RWPE1 (cell line): ENCODE measurements around the gene PARVA.

ENCODE experiments used
- CTCF ChIA-PET: fragments of 350-600 bp; sonication (Branson Sonifier 250); formaldehyde crosslinking; extraction: SDS; loops from one replicate; lab custom pipeline; 2021; lab: Yijun Ruan, JAX
- POLR2A ChIA-PET: fragments of 400-600 bp; formaldehyde crosslinking; extraction: SDS; loops from one replicate; lab custom pipeline; 2020; ENCODE audit warnings: antibody characterized with exemption; ENCODE audit not compliant: low non-redundant PET; lab: Yijun Ruan, JAX
- DNase-seq: peaks from one replicate; pipeline ENCODE4 v3.0.0; 2012; ENCODE audit warnings: low spot score
- H3K27ac ChIP-seq: fragments of 450-650 bp; 2 replicates; pipeline ENCODE4 v1.5.1; 2017
- TF ChIP-seq, protein P1 (sequence below): fragments of 450-650 bp; conservative IDR thresholded peaks from 2 replicates; pipeline ENCODE4 v1.5.1; 2017; ENCODE audit warnings: low read depth, mild to moderate bottlenecking

PARVA gene

DNA sequence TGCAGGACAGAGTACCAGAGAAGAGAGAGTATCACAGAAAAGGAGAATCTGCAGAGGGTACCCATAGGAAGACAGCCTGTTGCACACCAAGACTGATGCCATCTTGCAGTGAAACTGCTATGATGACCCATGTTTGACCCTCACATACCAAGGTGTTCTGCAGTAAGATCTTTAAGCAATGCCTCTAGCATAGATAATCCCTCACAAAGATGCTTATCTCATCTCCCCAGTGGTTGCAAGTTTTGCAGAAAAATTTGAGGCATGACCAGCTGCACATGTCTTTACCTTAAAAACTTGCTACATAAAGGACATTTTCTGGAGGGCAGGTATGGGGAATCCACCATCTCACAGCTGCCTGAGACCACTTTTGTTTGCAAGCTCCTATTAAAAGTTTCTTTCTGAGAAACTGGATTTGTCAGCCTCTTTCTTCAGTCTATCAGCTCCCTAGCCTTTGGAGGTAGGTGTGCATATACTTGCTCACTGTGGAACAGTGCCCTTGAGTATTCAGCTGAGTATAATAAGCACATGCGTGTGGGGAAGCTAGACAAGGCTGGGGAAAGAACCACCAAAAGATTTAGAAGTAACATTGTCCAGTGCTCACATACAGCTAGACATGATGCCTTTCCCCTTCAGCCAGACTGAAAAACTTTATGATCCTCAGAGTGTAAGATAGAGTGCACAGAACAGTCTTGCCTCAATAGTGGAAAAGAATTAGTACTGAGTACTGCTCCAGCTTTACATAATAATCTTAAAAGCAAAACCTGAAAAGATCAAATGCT is 196.5 kb downstream of the PARVA start:
- H3K27ac ChIP-seq: no peak overlapping the region
- no peak for DNase-seq
- ChIA-PET POLR2A (no interaction called here), CTCF (interaction anchor here (0.7 to 1.2 kb wide), 2 partner anchors 17 to 25 kb away, joined by 3 to 5 read pairs; no protein-coding TSS in a partner anchor)
- TF ChIP-seq, protein P1, sequence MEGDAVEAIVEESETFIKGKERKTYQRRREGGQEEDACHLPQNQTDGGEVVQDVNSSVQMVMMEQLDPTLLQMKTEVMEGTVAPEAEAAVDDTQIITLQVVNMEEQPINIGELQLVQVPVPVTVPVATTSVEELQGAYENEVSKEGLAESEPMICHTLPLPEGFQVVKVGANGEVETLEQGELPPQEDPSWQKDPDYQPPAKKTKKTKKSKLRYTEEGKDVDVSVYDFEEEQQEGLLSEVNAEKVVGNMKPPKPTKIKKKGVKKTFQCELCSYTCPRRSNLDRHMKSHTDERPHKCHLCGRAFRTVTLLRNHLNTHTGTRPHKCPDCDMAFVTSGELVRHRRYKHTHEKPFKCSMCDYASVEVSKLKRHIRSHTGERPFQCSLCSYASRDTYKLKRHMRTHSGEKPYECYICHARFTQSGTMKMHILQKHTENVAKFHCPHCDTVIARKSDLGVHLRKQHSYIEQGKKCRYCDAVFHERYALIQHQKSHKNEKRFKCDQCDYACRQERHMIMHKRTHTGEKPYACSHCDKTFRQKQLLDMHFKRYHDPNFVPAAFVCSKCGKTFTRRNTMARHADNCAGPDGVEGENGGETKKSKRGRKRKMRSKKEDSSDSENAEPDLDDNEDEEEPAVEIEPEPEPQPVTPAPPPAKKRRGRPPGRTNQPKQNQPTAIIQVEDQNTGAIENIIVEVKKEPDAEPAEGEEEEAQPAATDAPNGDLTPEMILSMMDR: no peak

DNA sequence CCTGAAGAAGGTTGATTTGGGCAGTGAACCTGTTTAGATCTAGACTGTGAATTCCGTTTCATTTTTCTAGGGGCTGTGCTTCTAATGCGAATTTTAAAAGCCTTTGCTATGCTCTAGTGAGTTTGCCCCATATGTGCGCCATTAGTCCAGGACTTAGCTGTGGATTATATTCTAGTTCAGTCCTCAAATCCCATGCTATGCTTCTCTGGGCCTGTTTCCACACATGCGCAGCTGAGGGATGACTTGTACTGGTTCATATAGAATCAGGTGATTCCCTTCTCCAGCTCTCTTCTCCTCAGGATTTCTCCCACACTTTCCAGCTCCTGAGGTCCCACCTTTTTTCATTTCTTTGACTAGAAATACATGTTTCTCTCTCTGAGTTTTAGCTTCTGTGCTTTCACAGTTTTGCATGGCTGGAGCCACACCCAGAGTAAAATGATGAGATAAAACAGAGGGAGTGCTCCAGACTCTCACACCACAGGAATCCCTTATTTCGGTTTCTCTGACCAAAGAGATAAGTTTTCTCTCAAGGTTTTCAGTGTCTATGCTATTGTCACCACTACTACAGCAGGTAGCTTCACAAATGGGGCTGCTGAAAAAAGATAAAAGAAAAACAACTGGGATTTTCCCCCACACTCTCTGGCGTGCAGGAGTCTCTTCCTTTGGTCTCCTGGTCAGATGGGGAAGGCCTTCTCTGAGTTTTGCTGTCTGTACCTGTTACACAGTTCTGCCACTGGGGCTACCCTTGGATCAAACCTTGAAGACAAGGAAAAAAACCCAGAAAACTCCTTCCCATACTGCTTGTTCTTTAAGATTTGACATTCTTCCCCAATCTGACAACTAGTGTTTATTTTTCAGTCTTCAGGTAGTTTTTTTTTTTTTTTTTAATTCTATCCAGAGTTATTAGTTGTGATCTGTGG is 200.6 kb downstream of the PARVA start:
- no peak overlapping the region for H3K27ac ChIP-seq
- POLR2A ChIA-PET: no interaction called here
- DNase-seq: no peak
- TF ChIP-seq, protein P1: no peak
- CTCF ChIA-PET: interaction anchor here (0.7 kb wide), 2 partner anchors 129 to 246 kb away, joined by 3 to 4 read pairs; no protein-coding TSS in a partner anchor

DNA sequence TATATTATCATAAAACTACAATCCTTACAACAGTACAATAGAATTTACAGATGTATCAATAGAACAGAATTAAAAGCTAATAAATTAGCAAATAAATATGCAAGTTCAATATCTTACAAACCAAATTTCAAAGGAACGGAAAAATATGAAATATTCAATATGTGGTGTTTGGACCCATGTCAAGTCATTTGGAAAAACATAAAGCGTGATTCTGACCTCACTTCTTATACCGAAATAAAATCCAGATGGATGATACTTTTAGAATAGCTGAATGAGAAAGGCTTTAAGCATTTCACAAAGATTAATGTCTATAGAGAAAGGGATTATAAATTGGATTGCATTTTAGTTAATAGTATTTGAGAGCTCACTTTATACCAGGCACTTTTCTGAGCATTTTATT is 204.0 kb downstream of the PARVA start:
- no peak for DNase-seq
- H3K27ac ChIP-seq: no peak overlapping the region
- ChIA-PET CTCF (no interaction called here), POLR2A (no interaction called here)
- TF ChIP-seq, protein P1: no peak

DNA sequence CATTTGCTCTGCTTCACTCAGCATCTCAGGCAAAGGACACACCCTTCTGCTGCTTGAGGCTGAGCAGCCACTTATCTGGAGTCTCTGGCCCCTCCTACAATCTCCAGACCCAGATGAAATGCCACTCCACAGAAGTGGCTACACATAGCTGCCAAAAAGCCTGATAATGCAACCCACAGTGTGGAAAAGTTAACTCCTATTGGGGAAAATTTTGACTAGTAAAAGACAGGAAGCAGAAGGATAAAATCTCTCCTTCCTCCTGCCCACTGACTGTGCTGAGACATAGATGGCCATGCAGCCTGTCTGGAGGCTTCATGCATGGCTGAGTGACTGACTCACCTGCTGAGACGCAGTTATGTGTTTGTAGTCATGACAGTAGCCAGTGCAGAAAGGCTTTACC is 204.6 kb downstream of the PARVA start:
- no peak overlapping the region for H3K27ac ChIP-seq
- TF ChIP-seq, protein P1: no peak
- CTCF ChIA-PET: no interaction called here
- peak; percentile 62 for DNase-seq
- POLR2A ChIA-PET: no interaction called here
